AML-193 (cell line): Measurements from ENCODE around the gene ARHGAP23.

Source experiments
- DNase-seq, 2 experiments: peaks; one replicate each; lab custom pipeline; 2025; lab: John Stamatoyannopoulos, UW

ARHGAP23 gene, protein sequence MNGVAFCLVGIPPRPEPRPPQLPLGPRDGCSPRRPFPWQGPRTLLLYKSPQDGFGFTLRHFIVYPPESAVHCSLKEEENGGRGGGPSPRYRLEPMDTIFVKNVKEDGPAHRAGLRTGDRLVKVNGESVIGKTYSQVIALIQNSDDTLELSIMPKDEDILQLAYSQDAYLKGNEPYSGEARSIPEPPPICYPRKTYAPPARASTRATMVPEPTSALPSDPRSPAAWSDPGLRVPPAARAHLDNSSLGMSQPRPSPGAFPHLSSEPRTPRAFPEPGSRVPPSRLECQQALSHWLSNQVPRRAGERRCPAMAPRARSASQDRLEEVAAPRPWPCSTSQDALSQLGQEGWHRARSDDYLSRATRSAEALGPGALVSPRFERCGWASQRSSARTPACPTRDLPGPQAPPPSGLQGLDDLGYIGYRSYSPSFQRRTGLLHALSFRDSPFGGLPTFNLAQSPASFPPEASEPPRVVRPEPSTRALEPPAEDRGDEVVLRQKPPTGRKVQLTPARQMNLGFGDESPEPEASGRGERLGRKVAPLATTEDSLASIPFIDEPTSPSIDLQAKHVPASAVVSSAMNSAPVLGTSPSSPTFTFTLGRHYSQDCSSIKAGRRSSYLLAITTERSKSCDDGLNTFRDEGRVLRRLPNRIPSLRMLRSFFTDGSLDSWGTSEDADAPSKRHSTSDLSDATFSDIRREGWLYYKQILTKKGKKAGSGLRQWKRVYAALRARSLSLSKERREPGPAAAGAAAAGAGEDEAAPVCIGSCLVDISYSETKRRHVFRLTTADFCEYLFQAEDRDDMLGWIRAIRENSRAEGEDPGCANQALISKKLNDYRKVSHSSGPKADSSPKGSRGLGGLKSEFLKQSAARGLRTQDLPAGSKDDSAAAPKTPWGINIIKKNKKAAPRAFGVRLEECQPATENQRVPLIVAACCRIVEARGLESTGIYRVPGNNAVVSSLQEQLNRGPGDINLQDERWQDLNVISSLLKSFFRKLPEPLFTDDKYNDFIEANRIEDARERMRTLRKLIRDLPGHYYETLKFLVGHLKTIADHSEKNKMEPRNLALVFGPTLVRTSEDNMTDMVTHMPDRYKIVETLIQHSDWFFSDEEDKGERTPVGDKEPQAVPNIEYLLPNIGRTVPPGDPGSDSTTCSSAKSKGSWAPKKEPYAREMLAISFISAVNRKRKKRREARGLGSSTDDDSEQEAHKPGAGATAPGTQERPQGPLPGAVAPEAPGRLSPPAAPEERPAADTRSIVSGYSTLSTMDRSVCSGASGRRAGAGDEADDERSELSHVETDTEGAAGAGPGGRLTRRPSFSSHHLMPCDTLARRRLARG (N-terminal part only)

GRCh38 chr17:38428112-38428642 lies at the start of gene ARHGAP23:
Gene ARHGAP23, plus strand, starts transcription at chr17:38428464. Its CDS starts 22 bp downstream, at chr17:38428486.
- DNase-seq = peak; percentile 42 to 50

GRCh38 chr17:38379448-38379847 lies 48.8 kb upstream of the ARHGAP23 start:
- DNase-seq = no peak

DNA sequence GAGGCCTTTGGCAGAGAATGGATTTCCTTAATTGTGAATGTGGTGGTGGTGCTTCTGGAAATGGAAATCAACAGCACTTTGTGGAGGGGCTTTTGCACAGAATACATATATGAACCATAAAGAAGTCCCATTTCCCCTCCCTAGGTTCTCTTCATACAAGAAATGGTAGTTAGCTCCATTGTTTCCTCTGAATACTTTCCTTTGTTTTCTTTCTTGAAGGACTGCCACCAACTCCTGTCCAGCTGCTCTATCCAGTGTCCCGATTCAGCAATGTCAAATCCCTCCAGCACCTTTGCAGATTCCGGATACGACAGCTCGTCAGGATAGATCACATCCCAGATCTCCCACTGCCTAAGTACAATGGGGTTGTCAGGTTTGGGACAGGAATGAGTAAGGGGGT lies 33.2 kb upstream of the ARHGAP23 start:
- no peak for DNase-seq

GRCh38 chr17:38397227-38397626 lies 31.0 kb upstream of the ARHGAP23 start:
- no peak for DNase-seq

- DNase-seq = no peak
Measured at GRCh38 chr17:38400286-38400685, 28.0 kb upstream of the ARHGAP23 start.

- DNase-seq = no peak
Measured at GRCh38 chr17:38401459-38401858, 26.8 kb upstream of the ARHGAP23 start.

GRCh38 chr17:38402897-38403296 lies 25.4 kb upstream of the ARHGAP23 start:
- no peak for DNase-seq

GRCh38 chr17:38403491-38403890 lies 24.8 kb upstream of the ARHGAP23 start:
- DNase-seq = no peak

DNA sequence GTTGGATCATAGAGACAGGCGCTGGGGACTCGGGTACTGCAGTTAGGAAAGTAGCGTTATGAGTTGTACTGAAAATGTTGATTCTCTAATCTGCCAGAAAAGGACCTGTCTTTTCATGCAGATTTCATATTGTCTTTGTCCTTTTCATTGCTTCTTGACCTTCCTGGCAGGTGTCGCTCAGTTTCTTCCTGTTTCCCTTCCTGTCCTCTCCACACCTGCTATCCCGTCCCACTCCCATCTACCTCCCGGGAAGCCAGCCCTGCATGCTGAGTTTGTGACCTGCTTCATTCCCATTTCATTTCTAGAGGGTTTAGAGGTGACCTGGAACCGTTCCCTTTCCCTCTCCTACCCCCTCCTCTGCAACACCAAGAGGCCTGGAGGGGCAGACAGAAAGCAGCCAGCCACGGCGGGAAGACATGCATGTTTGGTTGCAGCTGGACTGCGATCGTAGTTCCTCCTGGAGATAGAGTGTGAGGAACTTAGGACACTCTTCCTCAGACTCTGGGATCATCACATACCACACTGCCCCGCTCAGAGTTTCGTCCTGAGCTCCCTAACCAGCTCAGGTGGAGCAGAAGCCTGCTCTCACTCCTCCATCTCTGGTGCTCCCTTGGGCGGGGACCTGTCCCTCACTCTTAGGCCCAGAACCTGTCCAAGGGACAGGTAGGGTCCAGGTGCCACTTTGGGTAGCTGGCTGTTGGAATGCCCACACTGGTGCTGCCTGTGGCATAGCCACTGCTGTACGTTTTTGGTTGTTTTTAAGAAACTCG lies 23.9 kb upstream of the ARHGAP23 start:
- DNase-seq = no peak

- DNase-seq = no peak
Measured at GRCh38 chr17:38405654-38406053, 22.6 kb upstream of the ARHGAP23 start.

GRCh38 chr17:38410201-38410600 lies 18.1 kb upstream of the ARHGAP23 start:
- no peak for DNase-seq

GRCh38 chr17:38415250-38416194 lies 12.7 kb upstream of the ARHGAP23 start:
- DNase-seq = peak; percentile 65 to 73

DNA sequence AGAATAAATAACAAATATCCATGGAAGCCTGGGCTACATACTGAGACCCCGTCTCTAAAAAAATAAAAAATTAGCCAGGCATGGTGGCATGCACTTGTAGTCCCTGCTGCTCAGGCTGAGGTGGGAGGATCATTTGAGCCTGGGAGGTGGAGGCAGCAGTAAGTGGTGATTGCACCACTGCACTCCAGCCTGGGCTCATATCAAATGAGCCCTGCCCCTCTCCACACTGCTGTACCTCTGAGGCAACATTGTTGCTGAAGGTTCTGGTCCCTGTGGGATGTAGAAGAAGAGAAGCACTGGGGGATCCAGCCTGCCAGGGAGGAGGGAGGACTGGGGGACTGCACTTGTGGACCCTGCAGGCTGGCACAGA lies 11.4 kb upstream of the ARHGAP23 start:
- peak in 1 of 2 experiments; percentile 25 for DNase-seq

DNA sequence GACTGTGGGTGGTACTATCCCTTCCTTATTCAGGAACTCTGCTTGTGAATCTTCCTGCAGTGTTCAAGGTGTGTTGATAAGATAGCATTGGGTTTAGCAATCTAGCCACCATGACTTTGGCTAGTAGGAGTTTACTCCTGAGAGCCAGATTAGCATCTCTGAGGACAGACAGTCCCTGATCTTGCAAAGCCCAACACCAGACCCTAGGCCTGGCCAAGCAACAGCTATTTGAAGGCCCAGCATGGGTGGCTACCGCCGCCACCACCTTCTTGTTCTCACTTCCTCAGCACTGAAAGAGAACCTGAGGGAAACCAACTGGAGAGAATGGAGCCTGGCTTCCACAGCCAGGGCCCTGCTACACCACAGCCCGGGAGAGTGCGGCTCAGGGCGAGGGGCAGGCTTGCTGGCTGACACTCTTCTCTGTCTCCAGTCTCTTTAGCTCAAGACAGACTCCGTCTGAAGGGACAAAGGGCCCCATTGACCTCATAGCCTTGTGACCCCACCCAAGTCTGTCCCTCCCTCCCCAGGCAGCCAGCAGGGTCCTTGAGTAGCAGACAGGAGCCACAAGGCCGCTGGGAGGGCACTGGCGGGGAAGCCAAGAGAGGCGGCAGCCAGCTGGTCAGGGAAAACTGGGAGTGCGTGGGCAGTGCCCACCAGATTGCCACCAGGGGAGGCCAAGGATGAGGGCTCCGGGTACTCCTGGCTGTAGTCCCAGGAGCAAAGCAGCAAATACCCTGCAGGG lies 10.9 kb upstream of the ARHGAP23 start:
- no peak for DNase-seq

- DNase-seq = no peak
Measured at GRCh38 chr17:38418062-38418692, 10.1 kb upstream of the ARHGAP23 start.

DNA sequence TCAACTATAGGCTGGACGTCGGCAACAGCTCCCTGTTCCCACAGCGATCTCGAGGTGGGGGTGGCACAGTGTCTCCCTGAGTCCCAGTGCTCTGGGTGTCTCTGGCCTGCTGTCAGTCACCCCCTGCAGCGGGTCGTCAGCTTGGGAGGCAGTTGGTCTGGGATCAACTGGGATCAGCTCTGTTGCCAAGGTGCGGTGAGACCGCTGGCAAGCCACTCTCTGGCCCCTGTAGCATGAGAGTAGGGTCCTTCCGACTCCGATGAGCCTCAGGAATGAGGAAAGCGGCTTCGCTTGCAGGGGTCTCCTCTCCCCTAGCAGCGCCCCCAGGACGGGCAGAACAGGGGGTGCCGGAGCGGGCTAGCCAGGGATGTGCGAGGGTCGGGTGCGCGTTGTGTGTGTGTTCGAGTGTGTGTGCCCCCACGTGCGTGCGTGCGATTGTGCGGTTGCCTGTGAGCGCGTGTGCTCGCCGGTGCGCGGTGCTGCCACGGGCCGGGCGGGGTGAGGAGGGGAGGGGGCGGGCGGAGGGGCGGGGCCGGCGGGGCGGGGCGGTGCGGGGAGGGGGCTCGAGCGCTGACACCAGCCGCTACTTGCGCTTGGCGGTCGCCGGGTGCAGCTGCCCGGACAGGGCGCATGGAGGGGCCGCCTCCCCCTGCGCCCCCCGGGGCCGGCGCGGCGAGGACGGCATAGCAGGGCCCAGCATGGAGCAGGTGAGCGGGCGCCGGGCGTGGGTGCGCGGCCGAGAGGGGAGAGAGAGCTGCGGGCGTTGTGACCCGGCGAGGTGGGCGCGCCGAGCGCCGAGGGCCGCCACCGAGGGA lies 9.4 kb upstream of the ARHGAP23 start:
- no peak for DNase-seq

DNA sequence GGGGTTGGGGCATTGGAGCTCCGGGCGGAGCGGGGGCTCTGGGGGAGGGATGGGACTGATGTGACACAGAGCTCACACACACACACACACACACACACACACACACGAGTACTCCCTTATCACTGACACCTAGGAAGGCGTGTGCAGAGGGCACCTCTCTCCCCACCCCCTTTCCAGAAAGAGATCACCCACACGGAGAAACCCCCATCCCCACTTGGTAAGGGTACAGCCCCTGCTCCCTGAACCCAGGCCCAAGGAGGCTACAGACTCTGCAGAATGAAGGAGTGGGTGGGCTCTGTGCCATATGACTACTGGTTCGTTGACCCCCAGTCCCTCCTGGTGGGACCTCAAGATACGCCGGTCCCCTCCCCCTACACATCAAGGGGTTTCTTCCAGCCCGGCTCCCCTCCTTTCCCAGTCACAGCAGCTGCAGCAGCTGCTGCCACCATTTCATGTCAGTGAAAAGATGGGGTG lies 8.7 kb upstream of the ARHGAP23 start:
- no peak for DNase-seq

- no peak for DNase-seq
Measured at GRCh38 chr17:38420518-38420917, 7.7 kb upstream of the ARHGAP23 start.
